Neuronal stem cell (in vitro differentiated cells): Measurements from ENCODE around the gene INPP5B.

Experiments used
- DNase-seq: peaks from one replicate; pipeline ENCODE4 v3.0.0-alpha.2; 2013; ENCODE audit warnings: low spot score
- H2AFZ ChIP-seq: one replicate; pipeline ENCODE4 v1.6.1; 2013; ENCODE audit warnings: mild to moderate bottlenecking, low read length, inconsistent platforms
- H2AK5ac ChIP-seq: 2 replicates; pipeline ENCODE4 v1.6.1; 2013; ENCODE audit warnings: low read depth, mild to moderate bottlenecking, inconsistent platforms, low read length, moderate library complexity, mixed read lengths
- H2BK120ac ChIP-seq: 2 replicates; pipeline ENCODE4 v1.6.1; 2013; ENCODE audit warnings: low read depth, mild to moderate bottlenecking, inconsistent platforms, low read length, moderate library complexity, mixed read lengths
- H2BK12ac ChIP-seq: one replicate; pipeline ENCODE4 v1.6.1; 2013; ENCODE audit warnings: low read length, inconsistent platforms
- H2BK15ac ChIP-seq: 2 replicates; pipeline ENCODE4 v1.6.1; 2013; ENCODE audit warnings: mild to moderate bottlenecking, low read length, inconsistent platforms, mixed read lengths
- H2BK5ac ChIP-seq: one replicate; pipeline ENCODE4 v1.6.1; 2013; ENCODE audit warnings: inconsistent platforms, mild to moderate bottlenecking, low read length, moderate library complexity
- H3K14ac ChIP-seq: one replicate; pipeline ENCODE4 v1.6.1; 2013; ENCODE audit warnings: low read length, inconsistent platforms
- H3K18ac ChIP-seq: 2 replicates; pipeline ENCODE4 v1.6.1; 2013; ENCODE audit warnings: low read length, inconsistent platforms
- H3K23ac ChIP-seq: 2 replicates; pipeline ENCODE4 v1.6.1; 2013; ENCODE audit warnings: low read depth, mild to moderate bottlenecking, mixed read lengths, low read length, inconsistent platforms; ENCODE audit not compliant: poor library complexity
- H3K27ac ChIP-seq: replicated peaks from 3 replicates; pipeline ENCODE4 v1.5.1; 2013; ENCODE audit warnings: low read length, inconsistent platforms
- H3K27me3 ChIP-seq, 3 experiments: 2 replicates each; pipeline ENCODE4 v1.6.1; 2013; ENCODE audit warnings: low read length in 3 of 3, mild to moderate bottlenecking in 2 of 3, inconsistent platforms in 1 of 3, low read depth in 1 of 3, mixed read lengths in 1 of 3, moderate library complexity in 1 of 3; ENCODE audit not compliant: control insufficient read depth in 3 of 3, insufficient read depth in 3 of 3
- H3K36me3 ChIP-seq, 2 donors: replicated peaks in 1 of 2; 2 replicates each; pipeline ENCODE4 v1.6.1; 2013; ENCODE audit warnings: low read length in 2 of 2; ENCODE audit not compliant: control insufficient read depth in 2 of 2, insufficient read depth in 2 of 2
- H3K4ac ChIP-seq: 2 replicates; pipeline ENCODE4 v1.6.1; 2013; ENCODE audit warnings: inconsistent platforms, mild to moderate bottlenecking, low read length, moderate library complexity
- H3K4me1 ChIP-seq, 2 donors: 1 replicate in 1 of 2; 2 replicates in 1 of 2; pipeline ENCODE4 v1.6.1; 2013; ENCODE audit warnings: low read length in 2 of 2, low read depth in 1 of 2; ENCODE audit not compliant: control insufficient read depth in 2 of 2, insufficient read depth in 1 of 2
- H3K4me2 ChIP-seq: one replicate; pipeline ENCODE4 v1.6.1; 2013; ENCODE audit warnings: mild to moderate bottlenecking, low read length, inconsistent platforms; ENCODE audit not compliant: insufficient read depth, poor library complexity, severe bottlenecking
- H3K4me3 ChIP-seq, 2 donors: 2 replicates each; pipeline ENCODE4 v1.5.1; 2013; ENCODE audit warnings: low read length in 2 of 2, mild to moderate bottlenecking in 2 of 2, inconsistent platforms in 1 of 2, moderate library complexity in 1 of 2
- H3K79me1 ChIP-seq: one replicate; pipeline ENCODE4 v1.6.1; 2013; ENCODE audit warnings: low read depth, mild to moderate bottlenecking, inconsistent platforms, low read length, moderate library complexity
- H3K9ac ChIP-seq: one replicate; pipeline ENCODE4 v1.6.1; 2013; ENCODE audit warnings: mild to moderate bottlenecking, low read depth, low read length, inconsistent platforms; ENCODE audit not compliant: poor library complexity
- H3K9me3 ChIP-seq, 2 donors: replicated peaks in 1 of 2; 2 replicates each; pipeline versions ENCODE3 to v1.6.1; 2013; ENCODE audit warnings: low read length in 2 of 2, mild to moderate bottlenecking in 2 of 2, inconsistent platforms in 1 of 2, low read depth in 1 of 2, mixed read lengths in 1 of 2, moderate library complexity in 1 of 2; ENCODE audit not compliant: control insufficient read depth in 2 of 2, insufficient read depth in 1 of 2
- H4K8ac ChIP-seq: one replicate; pipeline ENCODE4 v1.6.1; 2013; ENCODE audit warnings: low read depth, mild to moderate bottlenecking, inconsistent platforms, low read length, moderate library complexity
- H4K91ac ChIP-seq: one replicate; pipeline ENCODE4 v1.6.1; 2013; ENCODE audit warnings: low read length, low read depth, mild to moderate bottlenecking, inconsistent platforms; ENCODE audit not compliant: poor library complexity
- WGBS, 2 donors: extraction: QIAGEN DNeasy Blood & Tissue Kit; methylation state at CpG; one replicate each; pipeline ENCODE4 v1.1.7; 2013; ENCODE audit warnings: missing lambda C conversion rate in 2 of 2, mixed read lengths in 1 of 2; ENCODE audit not compliant: insufficient read length in 2 of 2, insufficient replicate concordance in 1 of 2; ENCODE audit errors: extremely low coverage in 2 of 2; 5-methylcytosine and 5-hydroxymethylcytosine counted together

The INPP5B gene

DNA sequence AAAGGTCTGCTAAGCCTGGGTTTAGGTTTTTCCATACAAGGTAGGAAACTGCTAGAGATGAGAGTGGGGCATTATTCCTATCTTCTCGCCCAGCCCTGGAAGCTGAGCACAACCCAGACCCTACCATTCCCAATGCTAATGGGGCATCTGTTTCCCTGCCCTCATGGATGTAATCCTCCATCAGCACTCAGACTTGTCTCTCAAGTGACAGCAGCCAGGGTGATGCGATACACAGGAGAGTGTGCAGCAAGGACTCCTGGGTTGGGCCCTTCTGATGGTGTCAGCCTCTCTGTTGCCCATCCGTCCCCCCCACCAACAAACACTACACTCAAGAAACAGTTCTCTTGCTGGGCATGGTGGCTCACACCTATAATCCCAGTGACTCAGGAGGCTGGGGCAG, 5.9 kb upstream of the INPP5B start:
- Histone ChIP-seq H3K23ac (no peak overlapping the region), H3K4me1 (peaks cover 0 to 9% of the 10 kb centered on the region in 2 donors), H3K4ac (no peak overlapping the region), H2AFZ (no peak overlapping the region), H3K18ac (no peak overlapping the region), H2BK5ac (no peak overlapping the region), H2AK5ac (no peak overlapping the region), H3K36me3 (peaks cover 7 to 16% of the 10 kb centered on the region in 2 donors), H3K27ac (no peak overlapping the region), H3K9me3 (no peaks in the 10 kb centered on the region), H3K4me3 (no peak overlapping the region), H3K9ac (no peak overlapping the region), H2BK12ac (peak overlapping the region; percentile 16), H3K14ac (no peak overlapping the region), H3K79me1 (no peaks in the 10 kb centered on the region), H3K4me2 (no peak overlapping the region), H4K8ac (no peak overlapping the region), H4K91ac (no peak overlapping the region), H2BK120ac (no peak overlapping the region), H2BK15ac (no peak overlapping the region), H3K27me3 (no peaks in the 10 kb centered on the region)
- DNase-seq, result no peak
- no CpG with 5 or more reads among the region's 3 CpGs for WGBS, 2 donors

DNA sequence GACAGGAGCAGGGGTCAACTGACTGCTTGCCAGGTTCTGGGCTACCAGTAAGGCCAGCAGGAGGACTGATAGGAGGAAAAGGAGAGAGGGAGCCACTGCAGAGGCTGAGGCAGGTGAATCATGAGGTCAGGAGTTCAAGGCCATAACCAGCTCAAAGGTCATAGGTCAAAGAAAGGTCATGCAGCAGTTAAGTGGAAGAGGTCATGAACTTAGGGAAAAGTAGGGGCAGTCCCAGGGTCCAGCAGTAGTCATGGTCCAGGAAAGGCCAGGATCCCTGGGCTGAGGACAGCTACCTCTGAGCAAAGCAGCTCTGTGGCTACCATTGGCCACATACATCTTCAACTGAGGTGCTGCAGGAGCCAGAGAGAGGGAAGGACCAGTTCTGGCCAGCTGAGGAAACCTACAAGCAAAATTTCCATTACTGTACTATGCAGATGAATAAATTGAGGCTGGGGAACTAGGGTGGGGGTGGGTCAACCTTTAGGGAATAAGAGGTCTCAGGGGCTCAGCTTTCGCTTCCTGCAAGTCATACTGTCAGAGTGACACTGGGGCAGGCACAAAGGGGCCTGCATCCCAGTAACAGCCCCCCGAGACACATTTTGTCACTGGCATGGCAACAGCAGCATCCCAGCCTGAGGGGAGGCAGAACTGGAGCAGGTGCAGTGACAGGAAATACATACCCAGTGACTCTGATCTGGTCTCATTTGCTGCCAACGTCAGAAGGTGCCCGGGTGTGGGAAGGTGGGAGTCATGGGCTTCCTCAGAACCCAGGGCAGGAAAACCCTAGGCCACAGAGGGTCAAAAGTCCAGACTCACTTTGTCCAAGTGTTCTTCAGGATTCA, 5.2 kb upstream of the INPP5B start:
- H3K23ac ChIP-seq, result no peak overlapping the region
- H4K8ac ChIP-seq, result no peak overlapping the region
- peaks cover 6 to 10% of the 10 kb centered on the region in 2 donors for H3K4me1 ChIP-seq
- H2BK120ac ChIP-seq, result no peak overlapping the region
- H3K9ac ChIP-seq, result no peak overlapping the region
- H3K27ac ChIP-seq, result no peak overlapping the region
- H3K36me3 ChIP-seq, result peaks cover 3 to 9% of the 10 kb centered on the region in 2 donors
- no peaks in the 10 kb centered on the region for H3K79me1 ChIP-seq
- H2BK12ac ChIP-seq, result no peak overlapping the region
- no peak overlapping the region for H4K91ac ChIP-seq
- H3K4me3 ChIP-seq, result no peak overlapping the region
- DNase-seq, result no peak
- H3K27me3 ChIP-seq, result no peaks in the 10 kb centered on the region
- H2BK5ac ChIP-seq, result no peak overlapping the region
- no peaks in the 10 kb centered on the region for H3K9me3 ChIP-seq
- H3K4ac ChIP-seq, result no peak overlapping the region
- no peak overlapping the region for H2AFZ ChIP-seq
- no peak overlapping the region for H2AK5ac ChIP-seq
- WGBS, 2 donors, result no CpG with 5 or more reads among the region's 4 CpGs
- no peak overlapping the region for H3K14ac ChIP-seq
- H3K4me2 ChIP-seq, result no peak overlapping the region
- no peak overlapping the region for H2BK15ac ChIP-seq
- H3K18ac ChIP-seq, result no peak overlapping the region

DNA sequence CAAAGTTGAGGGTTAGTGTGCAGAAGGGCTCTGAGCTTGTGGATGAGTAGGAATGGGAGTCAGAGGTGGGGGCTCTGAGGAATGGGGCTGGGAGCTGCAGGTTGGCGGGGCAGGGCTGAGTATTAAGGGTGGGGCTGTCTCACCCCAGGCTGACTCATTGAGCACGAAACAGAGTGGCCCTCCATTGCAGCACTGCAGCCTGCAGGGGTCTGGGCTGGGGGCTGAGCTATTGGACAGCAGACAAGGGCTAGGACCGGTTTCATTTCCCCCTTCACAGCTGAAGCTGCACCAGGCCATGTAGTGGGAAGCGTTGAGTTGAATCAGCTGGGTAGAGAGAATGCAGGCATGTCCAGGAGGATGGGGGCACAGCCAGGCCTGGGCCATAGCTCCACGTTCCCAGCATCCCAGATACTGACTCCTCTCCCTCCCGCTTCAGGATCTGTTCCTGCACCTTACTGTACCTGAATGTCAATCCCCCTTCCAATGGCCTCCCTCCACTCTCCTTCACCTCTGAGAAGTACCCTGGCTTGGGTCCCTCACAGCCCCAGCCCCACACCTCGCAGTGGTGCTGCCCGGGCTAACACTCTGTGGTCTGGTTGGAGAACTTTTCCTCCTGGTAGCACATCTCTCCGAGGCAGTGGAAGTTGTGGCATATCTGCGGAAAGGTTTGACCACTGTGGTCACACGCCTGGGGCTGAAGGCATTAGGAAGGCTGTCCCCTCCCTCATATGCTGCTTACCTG, 4.4 kb upstream of the INPP5B start:
- WGBS, 2 donors, result no CpG with 5 or more reads among the region's 11 CpGs
- H2BK12ac ChIP-seq, result no peak overlapping the region
- H2AFZ ChIP-seq, result no peak overlapping the region
- no peak overlapping the region for H2AK5ac ChIP-seq
- no peak overlapping the region for H4K8ac ChIP-seq
- H3K9me3 ChIP-seq, result no peaks in the 10 kb centered on the region
- no peak overlapping the region for H2BK5ac ChIP-seq
- no peaks in the 10 kb centered on the region for H3K27me3 ChIP-seq
- H4K91ac ChIP-seq, result no peak overlapping the region
- H3K14ac ChIP-seq, result no peak overlapping the region
- no peaks in the 10 kb centered on the region for H3K79me1 ChIP-seq
- peak overlapping the region; percentile 39 for H3K18ac ChIP-seq
- peaks cover 6 to 14% of the 10 kb centered on the region in 2 donors for H3K4me1 ChIP-seq
- no peak overlapping the region for H3K4me3 ChIP-seq
- H3K27ac ChIP-seq, result no peak overlapping the region
- no peak for DNase-seq
- peaks cover under 1 to 1% of the 10 kb centered on the region in 2 donors for H3K36me3 ChIP-seq
- H2BK15ac ChIP-seq, result no peak overlapping the region
- H3K4me2 ChIP-seq, result no peak overlapping the region
- H3K23ac ChIP-seq, result no peak overlapping the region
- no peak overlapping the region for H2BK120ac ChIP-seq
- no peak overlapping the region for H3K4ac ChIP-seq
- H3K9ac ChIP-seq, result no peak overlapping the region

DNA sequence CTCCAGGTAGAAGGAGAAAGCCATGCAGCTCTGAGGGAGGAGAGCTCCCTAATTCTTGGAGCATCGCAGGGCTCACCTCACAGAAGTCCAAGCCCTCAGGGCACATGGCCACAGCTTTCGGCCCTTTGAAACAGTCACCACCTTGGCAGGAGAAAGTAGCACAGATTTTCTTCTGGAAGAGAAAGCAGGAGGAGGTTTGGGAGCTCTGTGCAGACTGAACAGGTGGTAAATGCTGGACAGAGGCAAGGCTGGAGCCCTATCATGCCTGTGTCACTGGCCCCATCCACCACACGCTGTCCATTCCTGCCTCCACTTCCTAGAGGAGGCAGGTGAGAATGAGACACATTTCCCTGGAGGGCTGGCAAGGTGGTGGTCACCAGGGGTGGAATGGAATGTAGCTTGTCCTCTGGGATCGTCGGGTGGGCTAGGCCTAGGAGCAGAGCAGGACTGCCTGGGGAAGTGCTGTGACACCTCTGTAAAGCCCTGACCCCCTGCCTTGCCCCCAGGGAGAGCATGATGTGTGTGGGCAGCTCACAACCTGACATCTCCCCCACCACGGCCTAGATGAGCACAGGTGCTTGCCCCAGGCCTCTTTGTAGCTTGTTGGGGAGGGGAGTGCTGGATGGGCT, 2.8 kb upstream of the INPP5B start:
- Histone ChIP-seq H3K9ac (no peak overlapping the region), H3K4me2 (no peak overlapping the region), H2BK5ac (no peak overlapping the region), H3K4ac (no peak overlapping the region), H3K18ac (no peak overlapping the region), H3K27ac (no peak overlapping the region), H3K79me1 (no peaks in the 10 kb centered on the region), H2BK15ac (no peak overlapping the region), H4K91ac (no peak overlapping the region), H3K36me3 (no peaks in the 10 kb centered on the region), H3K4me1 (peaks cover 12 to 17% of the 10 kb centered on the region in 2 donors), H2AFZ (no peak overlapping the region), H3K4me3 (no peak overlapping the region), H3K14ac (no peak overlapping the region), H2BK120ac (no peak overlapping the region), H2AK5ac (no peak overlapping the region), H3K23ac (no peak overlapping the region), H3K27me3 (no peaks in the 10 kb centered on the region), H4K8ac (no peak overlapping the region), H3K9me3 (no peaks in the 10 kb centered on the region), H2BK12ac (no peak overlapping the region)
- WGBS, 2 donors, result no CpG with 5 or more reads among the region's 6 CpGs
- DNase-seq, result no peak
